WERI-Rb-1 (cell line): ENCODE data around the gene CUX1.

ENCODE experiments used
- DNase-seq: peaks from one replicate; pipeline ENCODE4 v3.0.0-alpha.2; 2020
- H3K27ac ChIP-seq: fragments of 250-450 bp; sonication (Bioruptor Pico); 2 replicates; pipeline ENCODE4 v1.5.1; 2020; ENCODE audit warnings: mild to moderate bottlenecking, moderate library complexity
- H3K27me3 ChIP-seq: fragments of 250-450 bp; sonication (Bioruptor Pico); 2 replicates; pipeline ENCODE4 v1.5.1; 2021; ENCODE audit warnings: mild to moderate bottlenecking, low read depth, moderate library complexity; ENCODE audit not compliant: insufficient read depth, severe bottlenecking
- H3K36me3 ChIP-seq: fragments of 250-450 bp; sonication (Bioruptor Pico); 2 replicates; pipeline ENCODE4 v1.5.1; 2020; ENCODE audit warnings: mild to moderate bottlenecking, moderate library complexity
- H3K4me3 ChIP-seq: 2 replicates; pipeline ENCODE4 v1.5.1; 2011; ENCODE audit warnings: low read depth, mild to moderate bottlenecking, control low read depth, low read length
- H3K9me3 ChIP-seq: fragments of 250-450 bp; sonication (Bioruptor Pico); 2 replicates; pipeline ENCODE4 v1.5.1; 2021; ENCODE audit warnings: mild to moderate bottlenecking, moderate library complexity; ENCODE audit not compliant: severe bottlenecking
- CTCF ChIP-seq: IDR thresholded peaks from 2 replicates; pipeline ENCODE4 v1.5.1; 2011; ENCODE audit warnings: low read depth, mild to moderate bottlenecking, control low read depth, inconsistent platforms, low read length

The CUX1 gene

GRCh38 chr7:101953248-101953819, 135.9 kb downstream of the CUX1 start:
- Histone ChIP-seq H3K4me3 (no peak overlapping the region), H3K9me3 (no peaks in the 10 kb centered on the region), H3K27me3 (no peaks in the 10 kb centered on the region), H3K36me3 (no peaks in the 10 kb centered on the region), H3K27ac (no peak overlapping the region)
- TF ChIP-seq CTCF, result no peak
- DNase-seq, result no peak

- Histone ChIP-seq H3K9me3 (no peaks in the 10 kb centered on the region), H3K27ac (no peak overlapping the region), H3K4me3 (no peak overlapping the region), H3K27me3 (no peaks in the 10 kb centered on the region), H3K36me3 (no peaks in the 10 kb centered on the region)
- no peak for DNase-seq
- no peak for TF ChIP-seq CTCF
These were observed 137.1 kb downstream of the CUX1 start for GRCh38 chr7:101954499-101954898.

- Histone ChIP-seq H3K9me3 (no peaks in the 10 kb centered on the region), H3K36me3 (peaks cover 6% of the 10 kb centered on the region; the same call in 1 of the 2 replicates), H3K27ac (no peak overlapping the region), H3K27me3 (no peaks in the 10 kb centered on the region), H3K4me3 (no peak overlapping the region)
- TF ChIP-seq CTCF, result no peak
- no peak for DNase-seq
These were observed 138.7 kb downstream of the CUX1 start for GRCh38 chr7:101956130-101956529.

- Histone ChIP-seq H3K27me3 (no peaks in the 10 kb centered on the region), H3K27ac (no peak overlapping the region), H3K4me3 (no peak overlapping the region), H3K9me3 (no peaks in the 10 kb centered on the region), H3K36me3 (peaks cover 6% of the 10 kb centered on the region; the same call in 1 of the 2 replicates)
- no peak for TF ChIP-seq CTCF
- DNase-seq, result no peak
These were observed 140.5 kb downstream of the CUX1 start for GRCh38 chr7:101957744-101958525.

GRCh38 chr7:101959342-101959741, 141.9 kb downstream of the CUX1 start:
- no peak for DNase-seq
- no peak overlapping the region for H3K27ac ChIP-seq
- no peak for TF ChIP-seq CTCF

More at GRCh38 chr7:101959342-101959741, 141.9 kb downstream of the CUX1 start:
- Histone ChIP-seq H3K36me3 (peaks cover 6% of the 10 kb centered on the region; the same call in 1 of the 2 replicates), H3K27me3 (no peaks in the 10 kb centered on the region), H3K4me3 (no peak overlapping the region), H3K9me3 (no peaks in the 10 kb centered on the region)
